GM18505 (cell line): ENCODE data around the gene SLC6A7.
"Not testable (repeated sequence)": the region's sequence is repeated elsewhere in the genome, so short reads cannot be mapped to it uniquely, and the experiment has no call there.

Experiments used
- ATAC-seq: cut with Tn5 transposase; IDR thresholded peaks from one replicate; pipeline ENCODE4 v1.9.1; 2021; ENCODE audit not compliant: unreplicated experiment
- POLR2A ChIP-seq: IDR thresholded peaks from 4 replicates; pipeline ENCODE4 v1.6.1; 2011; ENCODE audit warnings: borderline replicate concordance; ENCODE audit not compliant: insufficient read depth, insufficient read length; ENCODE audit errors: extremely low read depth

The SLC6A7 gene

DNA sequence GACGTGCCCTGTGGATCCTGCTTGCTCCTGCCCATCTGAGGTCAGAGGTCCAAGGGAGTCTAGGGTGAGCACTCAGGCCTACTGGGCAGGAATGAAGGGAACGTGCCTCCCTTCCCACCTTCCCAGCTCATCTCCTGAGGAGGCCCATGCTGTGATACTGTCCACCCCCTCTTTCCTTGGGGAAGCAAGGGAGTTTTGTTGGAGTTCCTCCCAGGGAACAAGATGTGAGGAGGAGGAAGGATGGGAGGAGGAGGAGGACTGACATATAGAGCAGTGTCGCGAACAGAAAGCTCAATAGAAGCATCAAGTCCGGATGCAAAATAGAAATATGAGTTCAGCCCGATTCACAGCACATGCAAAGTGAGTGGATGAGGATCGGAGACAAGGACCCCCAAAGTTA lies 41.0 kb downstream of the SLC6A7 start:
- ATAC-seq: no peak
- TF ChIP-seq POLR2A: no peak

DNA sequence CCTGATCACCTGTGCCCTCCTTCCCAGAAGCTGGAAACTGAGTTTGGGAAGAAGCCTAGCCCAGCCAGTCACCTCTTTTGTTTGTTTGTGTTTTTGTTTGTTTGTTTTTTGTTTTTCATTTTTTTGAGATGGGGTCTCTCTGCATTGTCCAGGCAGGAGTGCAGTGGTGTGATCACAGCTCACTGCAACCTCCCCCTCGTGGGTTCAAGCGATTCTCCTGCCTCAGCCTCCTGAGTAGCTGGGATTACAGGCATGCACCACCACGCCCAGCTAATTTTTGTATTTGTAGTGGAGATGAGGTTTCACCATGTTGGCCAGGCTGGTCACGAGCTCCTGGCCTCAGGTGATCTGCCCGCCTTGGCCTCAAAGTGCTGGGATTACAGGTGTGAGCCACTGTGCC lies 43.8 kb downstream of the SLC6A7 start:
- not testable (repeated sequence) for ATAC-seq

DNA sequence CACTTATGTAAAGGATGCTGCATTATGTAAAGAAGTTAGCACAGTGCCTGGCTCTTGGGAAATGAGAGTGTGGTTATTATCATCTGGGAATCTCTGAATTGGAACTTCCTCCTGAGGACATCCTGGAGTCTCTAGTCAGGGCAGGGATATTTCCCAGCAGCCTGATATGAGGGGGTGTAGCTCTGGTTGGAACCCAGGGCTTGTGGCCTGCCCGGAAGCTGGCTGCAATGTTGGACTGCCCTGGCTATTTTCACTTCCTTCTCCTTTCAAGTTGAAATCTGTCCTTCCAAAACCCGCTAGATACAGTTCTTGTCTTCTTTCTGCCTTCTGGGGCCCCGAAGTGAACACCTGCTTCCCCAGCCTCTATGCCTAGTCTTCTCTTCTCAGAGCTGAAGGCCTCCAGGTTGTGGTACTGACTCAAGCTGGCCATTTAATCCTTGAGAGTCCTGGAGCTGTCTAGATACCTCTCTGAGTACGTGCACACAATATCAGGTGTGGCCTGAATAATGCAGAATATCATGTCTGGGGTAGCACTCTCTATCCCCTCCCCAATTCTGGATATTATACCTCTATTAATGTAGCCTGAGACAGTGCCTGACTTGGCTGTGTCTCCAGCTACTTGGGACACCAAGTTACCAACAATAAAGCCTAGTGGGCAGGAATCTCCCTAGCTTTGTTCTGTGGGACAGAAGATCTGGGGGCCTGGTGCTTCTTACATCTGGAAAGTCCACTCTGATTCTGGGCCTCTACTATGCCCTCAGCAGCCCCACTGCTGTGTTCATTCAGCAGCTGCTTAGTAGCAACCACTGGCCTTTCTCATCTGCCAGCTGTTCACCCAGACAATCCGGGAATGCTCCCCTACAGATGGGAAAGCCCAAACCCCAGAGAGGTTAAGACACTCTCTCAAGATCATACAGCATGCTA lies 45.0 kb downstream of the SLC6A7 start:
- no peak for TF ChIP-seq POLR2A
- no peak for ATAC-seq

DNA sequence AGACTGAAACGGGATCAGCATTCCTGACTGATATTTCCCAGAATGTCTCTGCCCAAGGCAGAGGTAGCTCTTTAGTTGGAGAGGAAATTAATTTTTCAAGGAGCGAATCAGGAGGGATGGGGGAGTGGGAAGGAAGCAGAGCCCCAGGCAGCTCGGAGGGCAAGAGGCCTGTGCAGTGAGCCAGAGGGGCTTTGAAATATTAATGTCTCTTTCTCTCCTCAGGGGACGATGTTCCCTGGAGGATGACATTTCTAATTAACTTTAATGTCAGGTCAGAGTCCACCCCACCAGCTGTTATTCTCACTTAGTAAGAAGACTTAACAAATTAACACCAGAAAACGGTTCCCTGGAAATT lies 45.6 kb downstream of the SLC6A7 start:
- ATAC-seq: no peak
- TF ChIP-seq POLR2A: no peak

DNA sequence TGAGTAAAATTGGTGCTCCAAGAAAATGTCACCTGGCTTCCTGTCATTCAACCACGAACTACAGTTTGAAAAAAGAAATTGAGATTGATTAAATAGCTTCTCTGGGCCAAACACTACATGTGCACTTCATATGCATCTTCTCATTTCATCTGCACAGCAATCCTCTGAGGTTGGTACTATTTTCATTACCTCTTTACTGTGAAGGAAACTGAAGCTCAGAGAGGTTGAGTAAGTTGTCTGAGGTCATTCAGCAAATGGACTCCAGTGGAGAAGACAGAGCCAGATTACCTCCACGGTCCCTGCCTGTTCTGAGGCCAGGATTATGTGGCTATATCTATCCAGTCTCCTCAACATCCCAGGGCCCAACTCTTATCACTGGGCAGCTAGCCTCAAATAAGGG lies 46.5 kb downstream of the SLC6A7 start:
- no peak for ATAC-seq
- no peak for TF ChIP-seq POLR2A

DNA sequence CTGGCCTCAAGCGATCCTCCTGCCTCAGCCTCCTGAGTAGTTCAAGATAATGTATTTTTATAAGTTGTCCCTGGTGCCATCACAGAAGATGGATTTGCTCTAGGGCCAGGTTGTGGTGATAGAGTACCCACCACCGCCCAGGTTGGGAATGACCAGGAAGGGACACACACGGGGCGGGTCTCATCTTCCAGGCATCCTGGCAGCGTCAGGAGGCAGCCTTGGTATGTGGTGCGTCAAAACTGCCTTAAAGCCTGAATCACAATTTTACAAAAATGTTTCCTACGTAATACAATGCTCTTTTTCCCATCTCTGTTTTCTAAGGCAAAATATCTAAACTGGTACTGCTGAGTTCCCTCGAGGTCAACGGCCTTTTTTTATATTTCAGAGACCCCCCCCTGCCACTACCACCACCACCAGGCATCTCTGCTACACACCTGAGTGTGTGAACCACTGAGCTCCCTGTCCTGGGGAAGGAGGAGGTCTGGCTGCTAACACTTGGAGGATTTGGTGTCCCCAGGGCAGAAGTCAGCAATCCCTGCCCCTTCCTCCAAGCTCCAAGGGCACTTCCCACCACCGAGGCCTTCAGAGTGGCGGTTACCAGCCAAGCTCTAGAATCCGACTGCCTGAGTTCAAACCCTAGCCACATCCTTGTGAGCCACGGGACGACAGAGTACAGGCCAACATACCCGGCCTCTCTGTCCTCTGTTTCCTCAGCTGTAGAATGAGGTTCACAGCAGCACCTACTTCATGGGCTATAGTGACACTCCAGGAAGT lies 47.3 kb downstream of the SLC6A7 start:
- no peak for ATAC-seq
- TF ChIP-seq POLR2A: no peak

DNA sequence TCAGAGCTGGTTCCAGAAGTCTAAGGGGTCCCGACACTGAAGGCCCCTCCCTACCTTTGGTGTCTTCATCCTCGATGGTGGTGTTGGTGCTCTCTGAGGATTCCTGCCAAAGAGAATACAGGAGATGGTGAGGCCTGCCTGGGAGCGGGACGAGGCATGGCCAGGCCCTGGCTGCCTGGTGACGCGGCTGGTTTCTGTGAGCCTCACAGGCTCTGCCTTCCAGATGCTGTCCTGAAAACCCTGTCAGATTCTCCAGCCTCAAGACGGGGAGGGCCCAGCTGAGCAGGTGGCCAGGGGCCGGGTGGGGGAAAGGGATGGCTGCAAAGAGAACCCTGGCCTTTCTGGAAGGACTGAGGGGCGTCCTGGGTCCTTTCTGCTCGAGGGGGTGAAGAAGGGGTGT lies 48.8 kb downstream of the SLC6A7 start:
- TF ChIP-seq POLR2A: no peak
- ATAC-seq: no peak

DNA sequence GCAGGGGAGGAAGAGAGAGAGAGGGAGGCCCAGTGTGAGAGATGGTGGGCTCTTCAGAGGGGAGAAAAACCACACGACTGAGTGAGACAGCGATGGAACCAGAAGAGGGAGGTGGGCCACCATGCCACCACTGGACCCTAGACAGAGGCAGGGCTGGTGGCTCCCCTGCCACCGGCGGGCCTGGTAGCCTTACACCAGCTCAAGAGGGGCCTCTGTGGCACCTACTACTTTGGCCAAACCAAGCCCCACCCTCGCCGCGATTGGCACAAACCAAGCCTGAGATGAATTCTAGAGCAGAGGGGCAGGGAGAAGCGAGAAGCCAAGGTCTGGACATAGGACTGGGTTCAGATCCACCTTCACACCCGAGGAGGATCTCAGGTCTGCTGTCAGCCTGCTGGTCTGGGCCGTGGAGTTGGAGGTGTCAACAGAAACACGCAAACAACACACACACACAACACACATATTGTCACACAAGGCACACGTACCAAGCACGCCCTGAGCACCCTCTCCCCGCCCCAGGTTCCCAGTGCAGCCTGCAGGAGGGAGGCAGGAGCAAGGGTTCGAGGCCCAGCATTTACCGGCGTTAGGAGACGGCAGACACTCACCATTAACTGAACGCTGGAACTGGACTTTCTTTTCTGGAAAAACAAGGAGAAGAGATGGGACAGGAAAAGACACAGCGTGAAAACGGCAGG lies 49.4 kb downstream of the SLC6A7 start:
- ATAC-seq: no peak
- TF ChIP-seq POLR2A: no peak

DNA sequence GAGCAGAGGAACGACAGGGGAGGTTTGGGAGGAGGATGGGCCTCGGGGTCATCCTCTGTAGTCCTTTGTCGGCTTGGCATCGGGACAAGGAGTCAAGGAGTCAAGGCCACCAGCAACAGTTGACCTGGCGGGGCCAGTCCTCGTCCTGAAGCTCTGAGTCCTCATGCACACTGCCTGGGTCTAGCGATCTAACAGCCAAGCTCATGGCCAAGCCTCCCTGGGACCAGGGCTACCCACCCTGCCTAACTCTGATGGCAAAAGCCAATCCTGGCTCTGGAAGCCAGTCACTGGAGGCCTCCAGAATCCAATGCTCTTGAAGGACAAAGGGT lies 49.9 kb downstream of the SLC6A7 start:
- TF ChIP-seq POLR2A: no peak
- no peak for ATAC-seq

DNA sequence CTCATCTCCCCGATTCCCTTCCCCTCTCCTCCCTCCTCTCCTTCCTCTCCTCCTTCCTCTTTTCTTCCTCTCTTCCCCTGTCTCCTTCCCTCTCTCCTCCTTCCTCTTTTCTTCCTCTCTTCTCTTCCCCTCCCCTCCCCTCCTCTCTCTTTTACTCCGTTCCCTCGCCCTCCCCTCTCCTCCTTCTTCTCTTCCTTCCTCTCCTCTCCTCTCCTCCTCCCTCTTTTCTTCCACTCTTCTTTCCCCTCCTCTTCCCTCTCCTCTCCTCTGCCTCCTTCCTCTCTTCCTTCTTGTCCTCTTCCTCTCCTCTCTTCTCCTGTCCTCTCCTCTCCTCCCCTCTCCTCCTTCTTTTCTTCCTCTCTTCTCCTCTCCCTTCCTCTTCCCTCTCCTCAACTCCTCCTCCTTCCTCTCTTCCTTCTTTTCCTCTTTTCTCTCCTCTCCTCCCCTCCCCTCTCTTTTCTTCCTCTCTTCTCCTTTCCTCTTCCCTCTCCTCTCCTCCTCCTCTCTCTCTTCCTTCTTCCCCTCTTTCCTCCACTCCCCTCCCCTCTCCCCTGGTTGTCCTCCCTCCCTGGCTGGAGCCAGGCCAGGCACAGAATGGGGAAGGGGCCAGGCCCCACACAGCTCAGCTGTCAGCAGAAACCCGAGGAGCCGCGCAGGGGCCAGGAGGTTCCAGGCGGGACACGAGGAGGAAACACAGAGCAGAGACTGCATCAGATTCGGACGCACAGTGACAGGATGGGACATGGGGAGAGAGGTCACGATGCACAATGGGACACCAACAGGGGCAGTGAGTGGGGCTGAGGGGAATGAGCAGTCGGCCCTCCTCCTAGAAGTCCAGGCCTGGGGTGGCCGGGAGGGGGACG lies 51.7 kb downstream of the SLC6A7 start:
- no peak for ATAC-seq
- no peak for TF ChIP-seq POLR2A

DNA sequence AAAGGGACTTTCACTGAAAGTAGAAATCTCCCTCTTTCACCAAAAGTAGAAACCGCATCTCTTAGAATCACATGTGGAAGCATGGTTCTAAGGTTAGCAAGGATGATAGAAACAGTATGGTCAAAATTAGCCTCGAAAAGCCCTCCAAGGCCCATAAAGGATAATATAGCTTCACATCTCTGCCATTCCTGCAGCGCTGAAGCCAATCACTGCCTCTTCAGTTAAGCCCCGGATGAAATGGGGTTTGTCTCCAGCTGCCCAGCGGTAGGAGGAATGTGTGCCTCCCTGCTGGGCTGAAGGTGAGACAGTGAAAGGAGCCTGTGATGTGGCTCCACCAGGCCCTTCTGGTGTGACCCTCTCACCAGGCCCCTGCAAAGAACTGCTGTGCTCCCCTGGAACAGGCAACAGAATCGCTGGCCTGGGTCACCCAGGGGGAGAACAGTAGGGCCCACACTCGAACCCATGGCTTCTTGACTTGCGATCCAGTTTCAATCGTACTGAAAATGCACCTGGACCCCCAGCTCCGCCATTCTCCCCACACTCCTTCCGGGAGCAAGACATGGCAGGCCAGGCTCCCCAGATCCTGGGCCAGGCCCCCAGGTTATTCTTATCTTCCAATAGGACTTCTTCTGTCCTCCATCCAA lies 52.5 kb downstream of the SLC6A7 start:
- TF ChIP-seq POLR2A: no peak
- no peak for ATAC-seq

DNA sequence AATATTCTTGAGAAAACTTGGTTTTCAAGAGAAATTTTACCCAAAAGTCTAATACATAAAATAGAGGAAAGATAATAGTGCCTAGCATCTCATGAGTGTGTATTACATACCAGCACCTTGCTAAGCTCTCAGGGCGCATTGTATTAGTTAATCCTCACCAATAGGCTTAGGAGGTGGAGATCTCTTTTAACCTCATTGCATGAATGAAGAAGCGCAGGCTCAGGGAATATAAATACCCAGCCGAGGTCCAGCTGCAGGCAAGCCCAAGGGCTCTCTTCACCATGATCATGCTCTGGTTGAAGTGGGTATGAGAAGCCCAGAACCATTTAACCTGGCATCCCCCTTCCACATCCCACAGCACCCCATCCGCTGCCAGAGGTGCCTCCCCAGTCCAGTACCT lies 53.7 kb downstream of the SLC6A7 start:
- no peak for TF ChIP-seq POLR2A
- ATAC-seq: no peak

DNA sequence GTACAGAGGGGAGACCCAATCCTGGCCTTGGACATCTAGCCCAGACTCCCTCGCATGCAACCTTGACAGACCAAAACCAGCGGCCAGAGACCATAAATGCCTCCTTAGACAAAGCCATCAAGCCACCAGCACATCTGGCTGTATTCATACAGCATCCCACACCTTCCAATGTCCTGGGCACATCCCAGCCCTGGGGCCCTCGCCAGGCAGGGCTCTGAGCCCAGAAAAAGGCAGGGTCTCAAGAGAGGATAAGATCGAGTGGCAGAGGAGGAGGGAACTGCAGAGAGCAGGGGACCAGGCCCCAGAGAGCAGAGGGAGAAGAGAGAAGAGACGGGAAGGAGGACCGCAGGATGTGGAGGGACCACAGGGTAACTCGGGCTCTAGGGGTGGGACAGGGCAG lies 54.3 kb downstream of the SLC6A7 start:
- ATAC-seq: no peak
- TF ChIP-seq POLR2A: no peak

DNA sequence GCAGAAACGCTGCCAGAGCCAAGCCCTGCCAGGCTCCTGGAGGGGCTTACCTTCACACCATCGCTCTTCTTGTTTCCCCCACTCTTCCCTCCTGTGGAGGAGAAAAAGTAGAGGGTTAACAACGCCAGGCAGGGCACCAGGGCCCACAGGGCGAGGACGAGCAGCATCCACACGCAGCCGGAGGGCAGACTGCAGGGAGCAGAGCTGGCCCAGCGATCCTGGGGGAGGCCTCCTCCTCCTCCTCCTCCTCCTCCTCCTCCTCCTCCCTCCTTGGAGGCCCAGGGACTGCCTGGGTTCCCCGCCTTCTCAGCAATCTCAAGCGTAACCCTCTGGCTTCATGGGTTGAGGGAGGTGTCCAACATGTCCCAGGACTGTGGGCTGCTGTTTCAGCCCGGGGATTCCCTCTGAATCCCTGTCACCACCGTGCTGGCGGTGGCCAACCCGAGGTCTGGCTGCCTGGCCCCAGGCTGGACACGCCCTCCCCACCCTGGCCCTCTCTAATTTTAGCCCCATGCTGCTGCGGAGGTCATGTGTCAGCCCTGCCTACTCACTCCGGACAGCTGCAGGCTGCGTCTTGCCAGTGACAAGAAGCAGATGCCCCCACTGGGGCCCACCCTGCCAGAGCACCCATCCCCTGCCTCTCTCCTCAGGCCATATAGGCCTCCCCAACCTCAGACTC lies 55.4 kb downstream of the SLC6A7 start:
- no peak for ATAC-seq

More for the DNA sequence above, 55.4 kb downstream of the SLC6A7 start:
- no peak for TF ChIP-seq POLR2A
